ENCODE measurements around the gene KLHL25.
"Not testable (repeated sequence)": the region's sequence is repeated elsewhere in the genome, so short reads cannot be mapped to it uniquely, and the experiment has no call there.

Gene KLHL25

DNA sequence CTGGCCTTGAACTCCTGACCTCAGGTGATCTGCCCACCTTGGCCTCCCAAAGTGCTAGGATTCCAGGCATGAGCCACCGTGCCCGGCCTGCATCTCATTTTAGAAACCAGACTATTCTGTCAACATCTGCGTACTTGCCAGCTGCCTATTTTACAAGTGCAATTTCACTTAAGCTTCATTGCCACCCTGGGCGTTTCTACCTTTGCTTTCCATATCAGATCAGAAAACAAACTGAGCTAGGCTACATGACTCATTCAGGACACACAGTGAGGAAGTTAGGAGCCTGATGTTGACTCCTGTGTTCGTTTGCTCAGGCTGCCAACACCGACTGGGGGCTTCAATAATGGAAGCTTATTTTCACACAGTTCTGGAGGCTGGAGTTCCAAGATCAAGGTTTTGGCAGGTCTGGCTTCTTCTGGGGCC lies 42.3 kb upstream of the KLHL25 start:
- H3K27ac ChIP-seq: no peak overlapping the region
- no peak for DNase-seq (ENCODE audit: low spot score)
- no peak overlapping the region for H3K4me3 ChIP-seq
- TF ChIP-seq, protein P1, sequence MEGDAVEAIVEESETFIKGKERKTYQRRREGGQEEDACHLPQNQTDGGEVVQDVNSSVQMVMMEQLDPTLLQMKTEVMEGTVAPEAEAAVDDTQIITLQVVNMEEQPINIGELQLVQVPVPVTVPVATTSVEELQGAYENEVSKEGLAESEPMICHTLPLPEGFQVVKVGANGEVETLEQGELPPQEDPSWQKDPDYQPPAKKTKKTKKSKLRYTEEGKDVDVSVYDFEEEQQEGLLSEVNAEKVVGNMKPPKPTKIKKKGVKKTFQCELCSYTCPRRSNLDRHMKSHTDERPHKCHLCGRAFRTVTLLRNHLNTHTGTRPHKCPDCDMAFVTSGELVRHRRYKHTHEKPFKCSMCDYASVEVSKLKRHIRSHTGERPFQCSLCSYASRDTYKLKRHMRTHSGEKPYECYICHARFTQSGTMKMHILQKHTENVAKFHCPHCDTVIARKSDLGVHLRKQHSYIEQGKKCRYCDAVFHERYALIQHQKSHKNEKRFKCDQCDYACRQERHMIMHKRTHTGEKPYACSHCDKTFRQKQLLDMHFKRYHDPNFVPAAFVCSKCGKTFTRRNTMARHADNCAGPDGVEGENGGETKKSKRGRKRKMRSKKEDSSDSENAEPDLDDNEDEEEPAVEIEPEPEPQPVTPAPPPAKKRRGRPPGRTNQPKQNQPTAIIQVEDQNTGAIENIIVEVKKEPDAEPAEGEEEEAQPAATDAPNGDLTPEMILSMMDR (IDR thresholded peaks at IDR 0.05): no peak

DNA sequence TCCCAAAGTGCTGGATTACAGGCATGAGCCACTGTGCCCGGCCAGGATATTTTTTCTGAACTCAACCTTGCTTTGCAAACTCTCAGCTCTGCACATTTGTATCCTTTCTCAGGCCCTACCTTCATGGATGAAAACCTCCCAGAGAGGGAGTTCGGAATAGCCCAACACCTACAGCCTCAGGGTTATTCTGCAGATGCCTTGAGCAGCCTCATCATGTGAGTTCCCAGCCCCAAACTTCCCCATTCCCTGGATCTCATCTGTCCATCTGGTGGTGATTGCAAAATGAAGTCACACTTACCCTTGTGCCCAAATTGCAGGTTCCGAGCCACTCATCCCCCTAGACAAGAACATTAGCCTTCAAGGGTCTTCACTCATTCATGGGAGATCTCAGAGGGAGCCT lies 39.9 kb upstream of the KLHL25 start:
- no peak overlapping the region for H3K27ac ChIP-seq
- DNase-seq (ENCODE audit: low spot score): no peak
- TF ChIP-seq, protein P1 (IDR thresholded peaks at IDR 0.05): no peak
- no peak overlapping the region for H3K4me3 ChIP-seq

DNA sequence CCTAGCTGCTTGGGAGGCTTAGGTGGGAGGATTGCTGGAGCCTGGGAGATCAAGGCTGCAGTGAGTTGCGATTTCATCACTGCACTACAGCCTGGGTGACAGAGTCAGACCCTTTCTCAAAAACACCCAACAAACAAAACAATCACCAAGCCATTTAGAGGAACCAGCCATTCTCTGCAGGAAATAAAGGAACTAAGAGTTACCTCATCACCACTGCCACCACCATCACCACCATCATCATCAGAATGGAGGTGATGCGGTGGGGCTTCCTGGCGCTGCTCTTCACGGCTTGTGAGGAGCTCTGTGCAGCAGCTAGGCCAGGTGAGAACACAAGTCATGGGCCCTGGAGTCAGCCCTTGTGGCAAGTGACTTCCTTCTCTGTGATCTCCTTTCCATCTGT lies 37.7 kb upstream of the KLHL25 start:
- DNase-seq (ENCODE audit: low spot score): no peak
- H3K4me3 ChIP-seq: no peak overlapping the region
- TF ChIP-seq, protein P1 (IDR thresholded peaks at IDR 0.05): no peak
- H3K27ac ChIP-seq: no peak overlapping the region

DNA sequence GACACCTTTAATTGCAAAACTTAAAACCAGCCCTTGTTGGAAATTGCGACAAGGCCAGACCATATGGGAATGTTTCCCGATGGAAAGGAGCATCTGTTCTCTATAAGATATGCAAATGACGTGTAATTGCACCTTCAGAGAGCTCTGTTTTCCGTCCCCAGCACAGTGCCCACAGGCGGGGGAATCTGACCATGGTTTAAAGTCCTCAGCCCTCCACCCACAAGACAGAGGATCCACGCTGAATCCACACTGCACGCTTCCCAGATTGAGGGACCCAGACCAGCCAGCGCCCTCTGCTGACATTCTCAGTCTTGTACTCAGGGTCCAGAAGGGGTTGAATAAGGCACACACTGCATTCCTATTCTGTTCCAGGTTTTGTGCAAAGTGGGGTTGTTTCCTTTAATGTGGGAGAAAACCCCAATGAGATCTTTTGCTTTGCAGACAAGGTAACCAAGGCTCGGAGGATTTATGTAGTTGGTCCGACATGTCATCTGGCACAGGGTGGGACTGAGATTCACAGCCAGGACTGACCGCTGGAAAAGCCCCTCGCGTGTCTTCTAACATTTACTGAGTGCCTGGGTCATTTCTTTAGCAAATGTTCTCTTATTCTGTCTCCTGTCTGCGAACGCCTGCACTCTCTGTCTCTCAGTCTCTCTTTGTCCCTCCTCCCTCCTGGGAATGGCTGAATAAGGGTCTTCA lies 36.8 kb upstream of the KLHL25 start:
- H3K4me3 ChIP-seq: no peak overlapping the region
- no peak for DNase-seq (ENCODE audit: low spot score)
- H3K27ac ChIP-seq: no peak overlapping the region
- TF ChIP-seq, protein P1 (IDR thresholded peaks at IDR 0.05): peak; percentile 13

DNA sequence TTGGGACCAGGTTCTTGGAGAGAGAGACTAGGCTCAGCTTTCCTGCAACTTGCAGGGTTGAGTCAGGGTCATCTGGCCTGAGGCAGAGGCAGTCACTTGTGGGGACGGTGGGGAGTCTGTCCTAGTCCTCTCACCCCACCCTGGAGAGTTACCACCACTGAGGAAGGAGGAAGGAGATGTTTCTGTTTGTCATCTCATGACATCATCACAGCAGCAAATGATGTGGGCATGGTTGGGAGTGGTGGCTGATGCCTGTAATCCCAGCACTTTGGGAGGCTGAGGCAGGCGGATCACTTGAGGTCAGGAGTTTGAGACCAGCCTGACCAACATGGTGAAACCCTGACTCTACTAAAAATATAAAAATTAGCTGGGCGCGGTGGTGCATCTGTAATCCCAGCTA lies 35.0 kb upstream of the KLHL25 start:
- not testable (repeated sequence) for H3K27ac ChIP-seq; DNase-seq (ENCODE audit: low spot score); H3K4me3 ChIP-seq

DNA sequence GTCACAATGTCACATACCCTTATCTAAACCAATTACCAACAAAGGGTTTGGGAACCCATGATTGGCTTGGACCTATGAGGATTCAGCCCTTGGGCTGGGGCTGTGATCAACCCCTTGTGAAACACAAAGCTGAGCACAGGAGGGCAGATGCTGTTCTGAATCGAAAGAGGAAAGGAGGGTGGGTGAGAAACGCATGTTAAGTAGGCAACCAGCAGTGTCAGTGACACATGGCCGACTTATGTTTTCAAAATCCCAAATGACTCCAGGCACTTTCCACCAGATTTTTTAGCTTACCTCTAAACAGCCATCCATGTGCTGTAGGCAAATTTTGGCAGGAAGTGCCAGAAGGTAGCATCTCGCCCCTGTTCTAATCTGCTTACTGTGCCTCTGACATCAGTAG lies 34.1 kb upstream of the KLHL25 start:
- TF ChIP-seq, protein P1 (IDR thresholded peaks at IDR 0.05): no peak
- H3K27ac ChIP-seq: no peak overlapping the region
- no peak overlapping the region for H3K4me3 ChIP-seq
- DNase-seq (ENCODE audit: low spot score): no peak

DNA sequence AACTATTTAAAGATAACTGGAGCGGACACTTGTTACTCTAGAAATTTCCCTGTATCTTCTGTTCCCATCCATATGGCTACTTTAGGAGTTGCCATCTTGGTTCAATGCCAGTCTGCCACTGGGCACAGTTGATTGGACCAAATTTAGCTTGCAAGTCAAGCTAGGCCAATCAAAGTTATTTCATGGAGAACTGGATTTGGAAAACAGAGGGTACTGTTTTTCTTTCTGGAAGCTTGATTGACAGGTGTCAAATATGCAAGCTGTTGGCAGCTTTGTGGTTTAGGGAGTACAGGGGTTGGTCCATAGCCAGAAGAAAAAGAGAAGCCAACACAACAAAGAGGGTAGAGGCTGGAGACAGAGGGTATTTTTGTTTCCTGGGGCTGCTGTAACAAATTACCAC lies 33.4 kb upstream of the KLHL25 start:
- DNase-seq (ENCODE audit: low spot score): no peak

More for the DNA sequence above, 33.4 kb upstream of the KLHL25 start:
- TF ChIP-seq, protein P1 (IDR thresholded peaks at IDR 0.05): no peak
- Histone ChIP-seq H3K27ac (no peak overlapping the region), H3K4me3 (no peak overlapping the region)
